ENCODE results near the gene ZBTB20. TPM values are rescaled to one million over a fixed set of nuclear protein-coding genes. Genes with fewer than 3 reads are reported as not detected.

Gene ZBTB20
- polyA plus RNA-seq, 1 donor from 2014 or later, result 4.8 TPM

DNA sequence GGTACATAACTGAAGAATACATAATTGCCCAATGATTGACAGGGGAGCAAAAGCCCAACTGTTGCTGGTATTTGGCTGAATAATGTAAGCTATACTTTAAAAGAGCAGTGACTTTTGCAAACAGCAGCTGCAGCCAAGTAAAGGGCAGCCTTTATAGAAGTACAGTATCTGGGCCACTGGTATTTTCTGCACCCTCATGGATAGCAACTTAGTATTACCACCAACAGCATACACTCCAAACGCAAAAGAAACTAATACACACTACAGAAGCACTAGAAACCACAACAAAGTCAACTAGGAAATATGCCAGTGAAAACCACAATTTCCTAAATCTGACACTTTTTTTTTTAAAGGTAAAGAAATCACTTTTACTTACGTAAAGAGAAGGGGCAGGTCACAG lies 647.1 kb downstream of the ZBTB20 start:
- Histone ChIP-seq H3K27me3 (ENCODE audit: insufficient read depth, low read depth, low read length) (no peaks in the 10 kb centered on the region), H3K9me2 (ENCODE audit: insufficient read depth, low read length) (no peaks in the 10 kb centered on the region), H4K20me1 (ENCODE audit: insufficient read depth) (no peaks in the 10 kb centered on the region), H3K9ac (ENCODE audit: low read length) (no peak overlapping the region), H3F3A (ENCODE audit: insufficient read depth, low read length, poor library complexity, severe bottlenecking) (peaks cover 7% of the 10 kb centered on the region), H3K9me3 (ENCODE audit: low read length) (no peaks in the 10 kb centered on the region), H2AFZ (ENCODE audit: low read depth, low read length) (no peak overlapping the region), H3K4me3 (ENCODE audit: low read length) (no peak overlapping the region), H3K27ac (ENCODE audit: low read length) (no peak overlapping the region), H3K4me2 (ENCODE audit: low read length) (no peak overlapping the region), H3K79me2 (replicated peaks; ENCODE audit: insufficient read depth, low read length) (no peaks in the 10 kb centered on the region), H3K36me3 (ENCODE audit: insufficient read depth, low read length) (no peaks in the 10 kb centered on the region)
- no peak for TF ChIP-seq EP300 (conservative IDR thresholded peaks at IDR 0.05; ENCODE audit: poor library complexity, severe bottlenecking)

- peak; percentile 74 for TF ChIP-seq TAF1 (IDR thresholded peaks at IDR 0.05; ENCODE audit: low read depth)
- no peak for TF ChIP-seq EZH2 (IDR thresholded peaks at IDR 0.05; ENCODE audit: borderline replicate concordance, insufficient read depth, low read length, poor library complexity, severe bottlenecking)
- TF ChIP-seq SMC3 (conservative IDR thresholded peaks at IDR 0.05; ENCODE audit: poor library complexity), result peak; percentile 18
- peak; percentile 36 for TF ChIP-seq RAD21 (conservative IDR thresholded peaks at IDR 0.05)
- TF ChIP-seq EP300 (conservative IDR thresholded peaks at IDR 0.05; ENCODE audit: poor library complexity, severe bottlenecking), result peak; percentile 88
- TF ChIP-seq, protein P1, sequence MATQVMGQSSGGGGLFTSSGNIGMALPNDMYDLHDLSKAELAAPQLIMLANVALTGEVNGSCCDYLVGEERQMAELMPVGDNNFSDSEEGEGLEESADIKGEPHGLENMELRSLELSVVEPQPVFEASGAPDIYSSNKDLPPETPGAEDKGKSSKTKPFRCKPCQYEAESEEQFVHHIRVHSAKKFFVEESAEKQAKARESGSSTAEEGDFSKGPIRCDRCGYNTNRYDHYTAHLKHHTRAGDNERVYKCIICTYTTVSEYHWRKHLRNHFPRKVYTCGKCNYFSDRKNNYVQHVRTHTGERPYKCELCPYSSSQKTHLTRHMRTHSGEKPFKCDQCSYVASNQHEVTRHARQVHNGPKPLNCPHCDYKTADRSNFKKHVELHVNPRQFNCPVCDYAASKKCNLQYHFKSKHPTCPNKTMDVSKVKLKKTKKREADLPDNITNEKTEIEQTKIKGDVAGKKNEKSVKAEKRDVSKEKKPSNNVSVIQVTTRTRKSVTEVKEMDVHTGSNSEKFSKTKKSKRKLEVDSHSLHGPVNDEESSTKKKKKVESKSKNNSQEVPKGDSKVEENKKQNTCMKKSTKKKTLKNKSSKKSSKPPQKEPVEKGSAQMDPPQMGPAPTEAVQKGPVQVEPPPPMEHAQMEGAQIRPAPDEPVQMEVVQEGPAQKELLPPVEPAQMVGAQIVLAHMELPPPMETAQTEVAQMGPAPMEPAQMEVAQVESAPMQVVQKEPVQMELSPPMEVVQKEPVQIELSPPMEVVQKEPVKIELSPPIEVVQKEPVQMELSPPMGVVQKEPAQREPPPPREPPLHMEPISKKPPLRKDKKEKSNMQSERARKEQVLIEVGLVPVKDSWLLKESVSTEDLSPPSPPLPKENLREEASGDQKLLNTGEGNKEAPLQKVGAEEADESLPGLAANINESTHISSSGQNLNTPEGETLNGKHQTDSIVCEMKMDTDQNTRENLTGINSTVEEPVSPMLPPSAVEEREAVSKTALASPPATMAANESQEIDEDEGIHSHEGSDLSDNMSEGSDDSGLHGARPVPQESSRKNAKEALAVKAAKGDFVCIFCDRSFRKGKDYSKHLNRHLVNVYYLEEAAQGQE (IDR thresholded peaks at IDR 0.05; ENCODE audit: borderline replicate concordance), result peak; percentile 75
- TF ChIP-seq POLR2AphosphoS5 (IDR thresholded peaks at IDR 0.05), result peak; percentile 73
- TF ChIP-seq MXI1 (conservative IDR thresholded peaks at IDR 0.05; ENCODE audit: poor library complexity, severe bottlenecking), result no peak
- Histone ChIP-seq H3F3A (ENCODE audit: insufficient read depth, low read length, poor library complexity, severe bottlenecking) (peaks cover 7% of the 10 kb centered on the region), H3K4me2 (ENCODE audit: low read length) (peak overlapping the region; percentile 46), H3K79me2 (replicated peaks; ENCODE audit: insufficient read depth, low read length) (no peaks in the 10 kb centered on the region), H3K4me3 (ENCODE audit: low read length) (peak overlapping the region; percentile 46), H2AFZ (ENCODE audit: low read depth, low read length) (peak overlapping the region; percentile 46), H3K36me3 (ENCODE audit: insufficient read depth, low read length) (no peaks in the 10 kb centered on the region), H3K9ac (ENCODE audit: low read length) (peak overlapping the region; percentile 53), H3K27ac (ENCODE audit: low read length) (peak overlapping the region; percentile 83), H3K9me2 (ENCODE audit: insufficient read depth, low read length) (no peaks in the 10 kb centered on the region), H3K27me3 (ENCODE audit: insufficient read depth, low read depth, low read length) (no peaks in the 10 kb centered on the region), H3K9me3 (ENCODE audit: low read length) (no peaks in the 10 kb centered on the region), H4K20me1 (ENCODE audit: insufficient read depth) (no peaks in the 10 kb centered on the region)
Observed at GRCh38 chr3:114498539-114499370, 648.3 kb downstream of the ZBTB20 start.

DNA sequence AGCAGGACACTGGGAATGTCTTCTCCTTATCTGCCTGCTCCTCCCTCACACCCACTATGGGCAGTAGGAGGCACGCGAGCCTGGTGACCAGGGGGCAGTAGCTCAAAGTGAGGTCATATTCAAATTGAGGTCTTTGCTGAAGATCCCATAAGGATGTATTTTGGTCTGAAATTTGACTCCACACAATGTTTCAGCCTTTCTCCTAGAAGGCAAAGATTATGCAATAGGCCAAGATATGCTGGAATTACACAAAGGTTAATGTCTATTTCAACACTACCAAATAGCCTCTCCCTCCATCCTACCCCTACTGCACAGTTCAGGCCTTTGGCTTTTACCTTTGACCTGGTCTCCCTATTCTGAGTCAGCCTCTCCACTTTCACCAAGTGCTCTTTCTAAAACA lies 650.2 kb downstream of the ZBTB20 start:
- H3K9me2 ChIP-seq (ENCODE audit: insufficient read depth, low read length), result no peaks in the 10 kb centered on the region
- no peak overlapping the region for H2AFZ ChIP-seq (ENCODE audit: low read depth, low read length)
- H3K27ac ChIP-seq (ENCODE audit: low read length), result no peak overlapping the region
- H3K27me3 ChIP-seq (ENCODE audit: insufficient read depth, low read depth, low read length), result no peaks in the 10 kb centered on the region
- no peak overlapping the region for H3K4me3 ChIP-seq (ENCODE audit: low read length)
- H3K9me3 ChIP-seq (ENCODE audit: low read length), result no peaks in the 10 kb centered on the region
- no peak for TF ChIP-seq CTCF (IDR thresholded peaks at IDR 0.05; ENCODE audit: poor library complexity, severe bottlenecking)
- no peaks in the 10 kb centered on the region for H3K79me2 ChIP-seq (replicated peaks; ENCODE audit: insufficient read depth, low read length)
- no peaks in the 10 kb centered on the region for H3K36me3 ChIP-seq (ENCODE audit: insufficient read depth, low read length)
- H3F3A ChIP-seq (ENCODE audit: insufficient read depth, low read length, poor library complexity, severe bottlenecking), result peaks cover 7% of the 10 kb centered on the region
- H4K20me1 ChIP-seq (ENCODE audit: insufficient read depth), result no peaks in the 10 kb centered on the region
- no peak overlapping the region for H3K9ac ChIP-seq (ENCODE audit: low read length)
- no peak overlapping the region for H3K4me2 ChIP-seq (ENCODE audit: low read length)

All from neural cell (in vitro differentiated cells).